ENCODE data around the gene ARID1B. TPM values are rescaled to one million over a fixed set of nuclear protein-coding genes. Genes with fewer than 3 reads are reported as not detected.
A peak's percentile ranks its signal among the peaks of the same experiment; 100 is the strongest.

ARID1B gene
- total and polyA plus RNA-seq, 9 of the 15 experiments (the other 6 are each of a cell fraction or from before 2014, with no cell fraction given), result 12.5 to 50.5 (median 25.8) TPM

DNA sequence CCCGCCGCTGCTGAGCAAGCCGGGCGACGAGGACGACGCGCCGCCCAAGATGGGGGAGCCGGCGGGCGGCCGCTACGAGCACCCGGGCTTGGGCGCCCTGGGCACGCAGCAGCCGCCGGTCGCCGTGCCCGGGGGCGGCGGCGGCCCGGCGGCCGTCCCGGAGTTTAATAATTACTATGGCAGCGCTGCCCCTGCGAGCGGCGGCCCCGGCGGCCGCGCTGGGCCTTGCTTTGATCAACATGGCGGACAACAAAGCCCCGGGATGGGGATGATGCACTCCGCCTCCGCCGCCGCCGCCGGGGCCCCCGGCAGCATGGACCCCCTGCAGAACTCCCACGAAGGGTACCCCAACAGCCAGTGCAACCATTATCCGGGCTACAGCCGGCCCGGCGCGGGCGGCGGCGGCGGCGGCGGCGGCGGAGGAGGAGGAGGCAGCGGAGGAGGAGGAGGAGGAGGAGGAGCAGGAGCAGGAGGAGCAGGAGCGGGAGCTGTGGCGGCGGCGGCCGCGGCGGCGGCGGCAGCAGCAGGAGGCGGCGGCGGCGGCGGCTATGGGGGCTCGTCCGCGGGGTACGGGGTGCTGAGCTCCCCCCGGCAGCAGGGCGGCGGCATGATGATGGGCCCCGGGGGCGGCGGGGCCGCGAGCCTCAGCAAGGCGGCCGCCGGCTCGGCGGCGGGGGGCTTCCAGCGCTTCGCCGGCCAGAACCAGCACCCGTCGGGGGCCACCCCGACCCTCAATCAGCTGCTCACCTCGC, 1.5 kb downstream of the ARID1B start (continued):
- TF ChIP-seq CBX8 (IDR thresholded peaks at IDR 0.05; ENCODE audit: borderline replicate concordance, extremely low read depth, low read depth, low read length, poor library complexity, severe bottlenecking), result no peak
- no peak for TF ChIP-seq MCM3 (IDR thresholded peaks at IDR 0.05)
- 0 out of 2 replicates have a peak, but pooled peaks have one; percentile 58 for TF ChIP-seq RB1 (IDR thresholded peaks at IDR 0.05; ENCODE audit: low read depth)
- TF ChIP-seq, protein P1, sequence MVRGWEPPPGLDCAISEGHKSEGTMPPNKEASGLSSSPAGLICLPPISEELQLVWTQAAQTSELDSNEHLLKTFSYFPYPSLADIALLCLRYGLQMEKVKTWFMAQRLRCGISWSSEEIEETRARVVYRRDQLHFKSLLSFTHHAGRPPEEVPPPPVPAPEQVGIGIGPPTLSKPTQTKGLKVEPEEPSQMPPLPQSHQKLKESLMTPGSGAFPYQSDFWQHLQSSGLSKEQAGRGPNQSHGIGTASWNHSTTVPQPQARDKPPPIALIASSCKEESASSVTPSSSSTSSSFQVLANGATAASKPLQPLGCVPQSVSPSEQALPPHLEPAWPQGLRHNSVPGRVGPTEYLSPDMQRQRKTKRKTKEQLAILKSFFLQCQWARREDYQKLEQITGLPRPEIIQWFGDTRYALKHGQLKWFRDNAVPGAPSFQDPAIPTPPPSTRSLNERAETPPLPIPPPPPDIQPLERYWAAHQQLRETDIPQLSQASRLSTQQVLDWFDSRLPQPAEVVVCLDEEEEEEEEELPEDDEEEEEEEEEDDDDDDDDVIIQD (CRISPR knock-in tag; IDR thresholded peaks at IDR 0.05), result no peak
- TF ChIP-seq ETS1 (conservative IDR thresholded peaks at IDR 0.05; ENCODE audit: control insufficient read depth, low read depth, low read length), result peak; percentile 10; the same call in 1 of the 2 replicates
- TF ChIP-seq POLR2AphosphoS5 (IDR thresholded peaks at IDR 0.05; ENCODE audit: control insufficient read depth, insufficient read depth, low read depth, low read length), result peak; percentile 45; the same call in 1 of the 2 replicates
- TF ChIP-seq CBFA2T2 (conservative IDR thresholded peaks at IDR 0.05), result no peak
- TF ChIP-seq ZNF707 (CRISPR knock-in tag; conservative IDR thresholded peaks at IDR 0.05), result no peak
- no peak for TF ChIP-seq HNRNPUL1 (IDR thresholded peaks at IDR 0.05; ENCODE audit: low read length)
- TF ChIP-seq, protein P2, sequence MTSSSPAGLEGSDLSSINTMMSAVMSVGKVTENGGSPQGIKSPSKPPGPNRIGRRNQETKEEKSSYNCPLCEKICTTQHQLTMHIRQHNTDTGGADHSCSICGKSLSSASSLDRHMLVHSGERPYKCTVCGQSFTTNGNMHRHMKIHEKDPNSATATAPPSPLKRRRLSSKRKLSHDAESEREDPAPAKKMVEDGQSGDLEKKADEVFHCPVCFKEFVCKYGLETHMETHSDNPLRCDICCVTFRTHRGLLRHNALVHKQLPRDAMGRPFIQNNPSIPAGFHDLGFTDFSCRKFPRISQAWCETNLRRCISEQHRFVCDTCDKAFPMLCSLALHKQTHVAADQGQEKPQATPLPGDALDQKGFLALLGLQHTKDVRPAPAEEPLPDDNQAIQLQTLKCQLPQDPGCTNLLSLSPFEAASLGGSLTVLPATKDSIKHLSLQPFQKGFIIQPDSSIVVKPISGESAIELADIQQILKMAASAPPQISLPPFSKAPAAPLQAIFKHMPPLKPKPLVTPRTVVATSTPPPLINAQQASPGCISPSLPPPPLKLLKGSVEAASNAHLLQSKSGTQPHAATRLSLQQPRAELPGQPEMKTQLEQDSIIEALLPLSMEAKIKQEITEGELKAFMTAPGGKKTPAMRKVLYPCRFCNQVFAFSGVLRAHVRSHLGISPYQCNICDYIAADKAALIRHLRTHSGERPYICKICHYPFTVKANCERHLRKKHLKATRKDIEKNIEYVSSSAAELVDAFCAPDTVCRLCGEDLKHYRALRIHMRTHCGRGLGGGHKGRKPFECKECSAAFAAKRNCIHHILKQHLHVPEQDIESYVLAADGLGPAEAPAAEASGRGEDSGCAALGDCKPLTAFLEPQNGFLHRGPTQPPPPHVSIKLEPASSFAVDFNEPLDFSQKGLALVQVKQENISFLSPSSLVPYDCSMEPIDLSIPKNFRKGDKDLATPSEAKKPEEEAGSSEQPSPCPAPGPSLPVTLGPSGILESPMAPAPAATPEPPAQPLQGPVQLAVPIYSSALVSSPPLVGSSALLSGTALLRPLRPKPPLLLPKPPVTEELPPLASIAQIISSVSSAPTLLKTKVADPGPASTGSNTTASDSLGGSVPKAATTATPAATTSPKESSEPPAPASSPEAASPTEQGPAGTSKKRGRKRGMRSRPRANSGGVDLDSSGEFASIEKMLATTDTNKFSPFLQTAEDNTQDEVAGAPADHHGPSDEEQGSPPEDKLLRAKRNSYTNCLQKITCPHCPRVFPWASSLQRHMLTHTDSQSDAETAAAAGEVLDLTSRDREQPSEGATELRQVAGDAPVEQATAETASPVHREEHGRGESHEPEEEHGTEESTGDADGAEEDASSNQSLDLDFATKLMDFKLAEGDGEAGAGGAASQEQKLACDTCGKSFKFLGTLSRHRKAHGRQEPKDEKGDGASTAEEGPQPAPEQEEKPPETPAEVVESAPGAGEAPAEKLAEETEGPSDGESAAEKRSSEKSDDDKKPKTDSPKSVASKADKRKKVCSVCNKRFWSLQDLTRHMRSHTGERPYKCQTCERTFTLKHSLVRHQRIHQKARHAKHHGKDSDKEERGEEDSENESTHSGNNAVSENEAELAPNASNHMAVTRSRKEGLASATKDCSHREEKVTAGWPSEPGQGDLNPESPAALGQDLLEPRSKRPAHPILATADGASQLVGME (CRISPR knock-in tag; IDR thresholded peaks at IDR 0.05), result 0 out of 2 replicates have a peak, but pooled peaks have one; percentile 64
- TF ChIP-seq CXXC5 (CRISPR knock-in tag; IDR thresholded peaks at IDR 0.05), result peak; percentile 21
- 0 out of 2 replicates have a peak, but pooled peaks have one; percentile 14 for TF ChIP-seq SMAD4 (CRISPR knock-in tag; conservative IDR thresholded peaks at IDR 0.05)
- TF ChIP-seq, protein P3, sequence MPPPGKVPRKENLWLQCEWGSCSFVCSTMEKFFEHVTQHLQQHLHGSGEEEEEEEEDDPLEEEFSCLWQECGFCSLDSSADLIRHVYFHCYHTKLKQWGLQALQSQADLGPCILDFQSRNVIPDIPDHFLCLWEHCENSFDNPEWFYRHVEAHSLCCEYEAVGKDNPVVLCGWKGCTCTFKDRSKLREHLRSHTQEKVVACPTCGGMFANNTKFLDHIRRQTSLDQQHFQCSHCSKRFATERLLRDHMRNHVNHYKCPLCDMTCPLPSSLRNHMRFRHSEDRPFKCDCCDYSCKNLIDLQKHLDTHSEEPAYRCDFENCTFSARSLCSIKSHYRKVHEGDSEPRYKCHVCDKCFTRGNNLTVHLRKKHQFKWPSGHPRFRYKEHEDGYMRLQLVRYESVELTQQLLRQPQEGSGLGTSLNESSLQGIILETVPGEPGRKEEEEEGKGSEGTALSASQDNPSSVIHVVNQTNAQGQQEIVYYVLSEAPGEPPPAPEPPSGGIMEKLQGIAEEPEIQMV (tag; conservative IDR thresholded peaks at IDR 0.05; ENCODE audit: low read depth), result no peak
- TF ChIP-seq ZNF263 (CRISPR knock-in tag; IDR thresholded peaks at IDR 0.05; ENCODE audit: borderline replicate concordance), result peak; percentile 98
